ENCODE data around the gene PARP2. TPM values are rescaled to one million over a fixed set of nuclear protein-coding genes. Genes with fewer than 3 reads are reported as not detected.

The PARP2 gene
- total and polyA plus RNA-seq, 2 donors (not counting 3 experiments of a cell fraction or from before 2014, with no cell fraction given), result 15.7 to 30.6 TPM

DNA sequence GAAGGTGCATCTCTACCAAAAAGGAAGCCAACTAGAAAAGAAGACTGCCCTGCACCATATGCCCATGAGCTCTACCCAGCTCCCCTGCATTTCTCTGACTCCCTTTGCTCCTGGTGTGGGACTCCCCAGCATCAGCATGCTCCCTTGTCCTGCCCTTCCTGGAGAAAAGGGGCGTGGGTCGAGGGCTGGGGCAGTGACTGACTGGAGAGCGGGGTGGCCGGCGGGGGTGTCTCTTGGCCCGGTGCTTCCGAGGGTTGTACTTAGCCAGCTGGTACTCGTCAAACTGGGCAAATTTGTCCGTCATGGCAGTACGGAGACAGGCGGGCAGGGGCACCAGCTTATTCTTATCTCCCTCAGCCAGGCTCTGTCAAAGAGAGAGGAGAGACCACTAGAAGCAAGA is 60.1 kb downstream of the PARP2 start:
- CTCF ChIA-PET, result interaction anchor here (0.6 to 1.5 kb wide), 3 partner anchors 9 to 12 kb away, joined by 3 to 4 read pairs (median 4); partner anchors contain the start of gene TEP1
- H3K36me3 ChIP-seq (ENCODE audit: control insufficient read depth in 2 of 2, extremely low read depth in 1 of 2, insufficient read depth in 2 of 2, low read length in 2 of 2), result peaks cover 6 to 30% of the 10 kb centered on the region in 2 experiments
- BruUV-seq (replicated peaks), result no TSS peak

More for the DNA sequence above, 60.1 kb downstream of the PARP2 start:
- H3K79me2 ChIP-seq (ENCODE audit: control insufficient read depth, insufficient read depth, low read length), result no peaks in the 10 kb centered on the region
- H3K4me3 ChIP-seq (replicated peaks in 1 of 3; ENCODE audit: insufficient read depth in 1 of 3, low read depth in 1 of 3, low read length in 3 of 3), result no peak overlapping the region
- intact Hi-C loops (cut with micrococcal nuclease) (no loop called here), dilution Hi-C loops (cut with MboI; ENCODE audit: extremely low pct_ligation_motif_present, low sequenced_read_pairs) (no loop called here)
- no peaks in the 10 kb centered on the region for H3K9me3 ChIP-seq (replicated peaks; ENCODE audit: control insufficient read depth, insufficient read depth, low read length)
- no peak overlapping the region for H3K4me2 ChIP-seq (ENCODE audit: insufficient read depth, low read length)
- H3K4me1 ChIP-seq (ENCODE audit: control insufficient read depth, extremely low read depth, insufficient read depth, low read length), result peaks cover 14% of the 10 kb centered on the region
- H3K9ac ChIP-seq (replicated peaks; ENCODE audit: extremely low read depth, insufficient read depth, low read length), result no peak overlapping the region
- H2AFZ ChIP-seq (ENCODE audit: low read depth, low read length), result no peak overlapping the region
- POLR2A ChIA-PET, result no interaction called here
- no peak overlapping the region for H3K27ac ChIP-seq (ENCODE audit: insufficient read depth, low read depth, low read length)
- no peaks in the 10 kb centered on the region for H3K9me1 ChIP-seq (replicated peaks; ENCODE audit: control insufficient read depth, extremely low read depth, insufficient read depth, low read length)
- TF ChIP-seq MYC (IDR thresholded peaks at IDR 0.05; ENCODE audit: low read depth, low read length) (no peak), FOS (IDR thresholded peaks at IDR 0.05; ENCODE audit: borderline replicate concordance, insufficient read depth, low read length) (no peak), EZH2 (IDR thresholded peaks at IDR 0.05; ENCODE audit: borderline replicate concordance, low read depth, low read length, severe bottlenecking) (no peak), GATA2 (IDR thresholded peaks at IDR 0.05; ENCODE audit: insufficient read depth, insufficient read length, low read depth, low read length) (no peak), POLR2AphosphoS5 (IDR thresholded peaks at IDR 0.05; ENCODE audit: insufficient read depth, low read depth, low read length) (no peak)
- TF ChIP-seq, protein P1, sequence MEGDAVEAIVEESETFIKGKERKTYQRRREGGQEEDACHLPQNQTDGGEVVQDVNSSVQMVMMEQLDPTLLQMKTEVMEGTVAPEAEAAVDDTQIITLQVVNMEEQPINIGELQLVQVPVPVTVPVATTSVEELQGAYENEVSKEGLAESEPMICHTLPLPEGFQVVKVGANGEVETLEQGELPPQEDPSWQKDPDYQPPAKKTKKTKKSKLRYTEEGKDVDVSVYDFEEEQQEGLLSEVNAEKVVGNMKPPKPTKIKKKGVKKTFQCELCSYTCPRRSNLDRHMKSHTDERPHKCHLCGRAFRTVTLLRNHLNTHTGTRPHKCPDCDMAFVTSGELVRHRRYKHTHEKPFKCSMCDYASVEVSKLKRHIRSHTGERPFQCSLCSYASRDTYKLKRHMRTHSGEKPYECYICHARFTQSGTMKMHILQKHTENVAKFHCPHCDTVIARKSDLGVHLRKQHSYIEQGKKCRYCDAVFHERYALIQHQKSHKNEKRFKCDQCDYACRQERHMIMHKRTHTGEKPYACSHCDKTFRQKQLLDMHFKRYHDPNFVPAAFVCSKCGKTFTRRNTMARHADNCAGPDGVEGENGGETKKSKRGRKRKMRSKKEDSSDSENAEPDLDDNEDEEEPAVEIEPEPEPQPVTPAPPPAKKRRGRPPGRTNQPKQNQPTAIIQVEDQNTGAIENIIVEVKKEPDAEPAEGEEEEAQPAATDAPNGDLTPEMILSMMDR (IDR thresholded peaks at IDR 0.05; ENCODE audit: extremely low read depth in 1 of 2, insufficient read depth in 1 of 2, low read depth in 1 of 2, low read length in 2 of 2), result no peak
- TF ChIP-seq, protein P2, sequence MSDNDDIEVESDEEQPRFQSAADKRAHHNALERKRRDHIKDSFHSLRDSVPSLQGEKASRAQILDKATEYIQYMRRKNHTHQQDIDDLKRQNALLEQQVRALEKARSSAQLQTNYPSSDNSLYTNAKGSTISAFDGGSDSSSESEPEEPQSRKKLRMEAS (IDR thresholded peaks at IDR 0.05; ENCODE audit: insufficient read depth, insufficient read length), result no peak
- DNase-seq (ENCODE audit: low read depth, low spot score) (no peak), FAIRE-seq (no peak)
- H3K27me3 ChIP-seq (ENCODE audit: control insufficient read depth in 2 of 2, insufficient read depth in 2 of 2, low read length in 2 of 2), result no peaks in the 10 kb centered on the region
- no peaks in the 10 kb centered on the region for H4K20me1 ChIP-seq (replicated peaks; ENCODE audit: control insufficient read depth, extremely low read depth, insufficient read depth, low read length)

Small RNAs within 50 kb of the gene (small RNA-seq; reads per million reads assigned to genes)
- gene SNORA79B (ENCODE audit: insufficient read depth, insufficient read length, low read depth, low replicate concordance), result 0.88 reads per million
- 404 reads per million, percentile 99 among the genes with 10 or more reads in this experiment for gene SNORD126 (ENCODE audit: insufficient read depth, insufficient read length, low read depth, low replicate concordance)

Other genes starting within 250 kb of the PARP2 start
- gene OR4K17, start 232.9 kb upstream of the PARP2 start, total RNA-seq, result not detected in 2 replicates
- gene OR4K17, start 232.9 kb upstream of the PARP2 start, polyA plus RNA-seq, result not detected in 2 replicates
- not detected in 2 replicates for gene OR4N5, start 204.8 kb upstream of the PARP2 start, total RNA-seq
- gene OR4N5, start 204.8 kb upstream of the PARP2 start, polyA plus RNA-seq, result not detected in 2 replicates
- gene OR11G2, start 152.7 kb upstream of the PARP2 start, total RNA-seq, result not detected in 2 replicates
- not detected in 2 replicates for gene OR11G2, start 152.7 kb upstream of the PARP2 start, polyA plus RNA-seq
- not detected in 2 replicates for gene OR11H6, start 119.9 kb upstream of the PARP2 start, total RNA-seq
- not detected in 2 replicates for gene OR11H6, start 119.9 kb upstream of the PARP2 start, polyA plus RNA-seq
- not detected in 2 replicates for gene OR11H7, start 114.7 kb upstream of the PARP2 start, total RNA-seq
- gene OR11H7, start 114.7 kb upstream of the PARP2 start, polyA plus RNA-seq, result not detected in 2 replicates
- gene OR11H4, start 104.3 kb upstream of the PARP2 start, total RNA-seq, result not detected in 2 replicates
- not detected in 2 replicates for gene OR11H4, start 104.3 kb upstream of the PARP2 start, polyA plus RNA-seq
- gene TTC5, start 37.7 kb upstream of the PARP2 start, total RNA-seq, result 21.3 and 22.9 TPM in 2 replicates
- 8.8 and 10.9 TPM in 2 replicates for gene TTC5, start 37.7 kb upstream of the PARP2 start, polyA plus RNA-seq
- 35.5 and 38.9 TPM in 2 replicates for gene CCNB1IP1, start 10.4 kb upstream of the PARP2 start, total RNA-seq
- gene CCNB1IP1, start 10.4 kb upstream of the PARP2 start, polyA plus RNA-seq, result 31.0 and 32.7 TPM in 2 replicates
- 40.3 and 44.6 TPM in 2 replicates for gene TEP1, start 69.9 kb downstream of the PARP2 start, total RNA-seq
- gene TEP1, start 69.9 kb downstream of the PARP2 start, polyA plus RNA-seq, result 18.1 and 19.6 TPM in 2 replicates
- 0.07 TPM in 1 of 2 replicates, not detected in the other for gene KLHL33, start 92.5 kb downstream of the PARP2 start, total RNA-seq
- not detected in 2 replicates for gene KLHL33, start 92.5 kb downstream of the PARP2 start, polyA plus RNA-seq
- 39.1 and 41.8 TPM in 2 replicates for gene OSGEP, start 111.2 kb downstream of the PARP2 start, total RNA-seq
- gene OSGEP, start 111.2 kb downstream of the PARP2 start, polyA plus RNA-seq, result 84.5 and 100 TPM in 2 replicates
- gene APEX1, start 111.6 kb downstream of the PARP2 start, total RNA-seq, result 227 and 231 TPM in 2 replicates
- 304 and 387 TPM in 2 replicates for gene APEX1, start 111.6 kb downstream of the PARP2 start, polyA plus RNA-seq
- gene PIP4P1, start 117.8 kb downstream of the PARP2 start, total RNA-seq, result 28.6 and 33.6 TPM in 2 replicates
- gene PIP4P1, start 117.8 kb downstream of the PARP2 start, polyA plus RNA-seq, result 52.5 and 58.6 TPM in 2 replicates
- gene PNP, start 125.8 kb downstream of the PARP2 start, total RNA-seq, result 189 and 271 TPM in 2 replicates
- 232 and 245 TPM in 2 replicates for gene PNP, start 125.8 kb downstream of the PARP2 start, polyA plus RNA-seq
- 1.2 and 1.8 TPM in 2 replicates for gene RNASE10, start 161.9 kb downstream of the PARP2 start, total RNA-seq
- 0.12 TPM in 1 of 2 replicates, not detected in the other for gene RNASE10, start 161.9 kb downstream of the PARP2 start, polyA plus RNA-seq
- gene RNASE9, start 217.4 kb downstream of the PARP2 start, total RNA-seq, result not detected in 2 replicates
- not detected in 2 replicates for gene RNASE9, start 217.4 kb downstream of the PARP2 start, polyA plus RNA-seq
- not detected in 2 replicates for gene RNASE11, start 244.4 kb downstream of the PARP2 start, total RNA-seq
- gene RNASE11, start 244.4 kb downstream of the PARP2 start, polyA plus RNA-seq, result not detected in 2 replicates
- not detected in 2 replicates for gene RNASE12, start 247.7 kb downstream of the PARP2 start, total RNA-seq
- gene RNASE12, start 247.7 kb downstream of the PARP2 start, polyA plus RNA-seq, result not detected in 2 replicates